Astrocyte of the cerebellum (primary cell): ENCODE results near the gene SCN3A.

Source experiments
- DNase-seq: peaks from one replicate; pipeline ENCODE4 v3.0.0-alpha.2; 2011; ENCODE audit warnings: low read depth
- H3K4me3 ChIP-seq: 2 replicates; pipeline ENCODE4 v1.5.1; 2011; ENCODE audit warnings: mild to moderate bottlenecking, low read depth, low read length, moderate library complexity
- CTCF ChIP-seq: IDR thresholded peaks from 2 replicates; pipeline ENCODE4 v1.5.1; 2012; ENCODE audit warnings: low read length, low read depth, moderate library complexity, mild to moderate bottlenecking; ENCODE audit errors: missing control alignments
- in situ Hi-C: cut with HindIII; loops from 2 replicates; pipeline ENCODE4 v1.10.0; 2017; ENCODE audit warnings: low sequenced_read_pairs

SCN3A gene

GRCh38 chr2:165086337-165086736 is 117.5 kb downstream of the SCN3A start:
- DNase-seq = no peak
- in situ Hi-C loops = no loop called here
- no peak overlapping the region for H3K4me3 ChIP-seq
- TF ChIP-seq CTCF = no peak

DNA sequence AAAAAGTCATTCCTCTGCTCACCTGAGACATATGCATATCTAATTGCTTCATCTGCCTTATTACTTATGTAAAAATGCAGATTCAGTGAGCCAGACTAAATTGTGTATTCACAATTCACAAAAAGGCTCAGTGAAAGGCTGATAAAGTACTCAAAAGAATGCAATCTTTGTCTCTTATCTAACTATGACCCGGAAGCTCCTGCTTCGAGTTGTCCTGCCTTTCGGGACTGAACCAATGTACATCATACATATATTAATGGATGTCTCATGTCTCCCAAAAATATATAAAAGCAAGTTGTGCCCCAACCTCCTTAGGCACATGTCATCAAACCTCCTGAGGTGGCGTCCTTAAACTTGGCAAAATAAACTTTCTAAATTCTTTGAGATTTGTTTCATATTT is 120.5 kb downstream of the SCN3A start:
- TF ChIP-seq CTCF = no peak
- DNase-seq = no peak
- in situ Hi-C loops = no loop called here
- H3K4me3 ChIP-seq = no peak overlapping the region

DNA sequence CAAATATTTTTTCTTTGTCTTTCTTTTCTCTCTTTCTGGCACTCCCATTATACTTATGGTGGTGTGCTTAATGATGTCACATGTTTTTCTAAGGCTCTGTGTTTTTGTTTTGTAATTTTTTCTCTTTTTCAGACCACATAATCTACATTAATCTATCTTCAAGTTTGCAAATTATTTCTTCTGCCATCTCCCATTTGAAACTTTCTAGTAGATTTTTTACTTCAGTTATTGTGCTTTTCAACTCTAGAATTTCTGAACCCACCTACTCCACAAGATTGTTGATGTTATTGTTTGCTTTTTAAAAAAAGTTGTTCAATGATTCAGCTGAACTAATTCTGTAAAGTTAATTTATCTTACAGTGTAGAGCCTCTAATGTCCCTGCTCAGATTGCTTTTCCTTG is 121.4 kb downstream of the SCN3A start:
- in situ Hi-C loops = no loop called here
- no peak for DNase-seq
- no peak for TF ChIP-seq CTCF
- no peak overlapping the region for H3K4me3 ChIP-seq

DNA sequence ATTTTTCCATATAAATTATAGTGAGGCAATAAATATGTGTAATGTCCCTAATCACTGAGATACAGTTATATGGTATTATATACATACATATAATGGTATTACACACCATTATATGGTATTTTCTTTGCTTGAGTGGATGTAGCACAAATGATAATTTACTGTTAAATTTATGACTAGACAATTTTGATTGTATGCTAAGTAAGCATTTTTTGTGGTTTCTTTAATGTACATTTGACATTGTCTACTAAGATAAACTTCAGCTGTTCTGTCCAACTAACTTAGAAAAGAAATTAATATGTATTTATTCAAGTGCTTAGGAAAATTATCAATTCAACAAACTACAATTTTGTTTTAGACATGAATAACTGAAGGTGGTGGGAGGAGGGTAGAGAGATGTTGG is 122.6 kb downstream of the SCN3A start:
- TF ChIP-seq CTCF = no peak
- no peak for DNase-seq
- H3K4me3 ChIP-seq = no peak overlapping the region
- in situ Hi-C loops = no loop called here

- in situ Hi-C loops = no loop called here
- H3K4me3 ChIP-seq = no peak overlapping the region
- DNase-seq = no peak
- TF ChIP-seq CTCF = no peak
Measured at GRCh38 chr2:165079432-165079831, 124.4 kb downstream of the SCN3A start.

DNA sequence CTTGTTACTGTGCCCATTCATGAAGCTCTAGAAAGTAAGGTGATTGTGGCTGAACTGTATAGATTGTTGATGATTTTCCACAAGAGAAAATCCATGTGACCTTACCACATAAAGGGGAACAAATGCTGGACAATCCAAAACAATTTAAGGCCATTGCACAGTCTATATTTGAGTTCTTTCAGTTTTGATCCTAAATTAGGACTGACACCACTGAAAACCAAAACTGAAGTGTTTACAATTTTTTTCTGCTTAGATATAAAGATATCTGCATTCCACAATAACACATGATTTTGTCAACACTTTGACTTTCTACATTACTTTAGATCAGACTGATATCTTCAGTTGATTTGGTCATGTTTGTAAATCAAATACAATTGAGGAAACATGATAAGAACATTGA is 124.9 kb downstream of the SCN3A start:
- H3K4me3 ChIP-seq = no peak overlapping the region
- no peak for DNase-seq
- in situ Hi-C loops = no loop called here
- no peak for TF ChIP-seq CTCF

GRCh38 chr2:165074884-165075283 is 129.0 kb downstream of the SCN3A start:
- DNase-seq = no peak
- in situ Hi-C loops = no loop called here
- no peak overlapping the region for H3K4me3 ChIP-seq
- no peak for TF ChIP-seq CTCF
